Type B pancreatic cell (in vitro differentiated cells): ENCODE data around the gene FAM13A. TPM values are rescaled to one million over a fixed set of nuclear protein-coding genes. Genes with fewer than 3 reads are reported as not detected.

Source experiments
- DNase-seq: peaks from one replicate; pipeline ENCODE4 v3.0.0; 2021; ENCODE audit warnings: mixed read lengths; ENCODE audit not compliant: unreplicated experiment; ENCODE audit errors: extremely low spot score
- H3K27ac Mint-ChIP-seq: 2 replicates; pipeline ENCODE4 v1.8.0; 2021; ENCODE audit warnings: mild to moderate bottlenecking, mixed read lengths
- H3K27me3 Mint-ChIP-seq: 2 replicates; pipeline ENCODE4 v1.8.0; 2021; ENCODE audit warnings: mixed read lengths
- H3K36me3 Mint-ChIP-seq: 2 replicates; pipeline ENCODE4 v1.8.0; 2021; ENCODE audit warnings: mixed read lengths
- H3K4me1 Mint-ChIP-seq: one replicate; pipeline ENCODE4 v1.8.0; 2021; ENCODE audit warnings: mixed read lengths; ENCODE audit not compliant: unreplicated experiment
- H3K4me3 Mint-ChIP-seq: 2 replicates; pipeline ENCODE4 v1.8.0; 2021; ENCODE audit warnings: mild to moderate bottlenecking, mixed read lengths
- H3K9me3 Mint-ChIP-seq: 2 replicates; pipeline ENCODE4 v1.8.0; 2021; ENCODE audit warnings: mixed read lengths
- CTCF ChIP-seq: fragments of 200-600 bp; sonication (generic); conservative IDR thresholded peaks from 2 replicates; pipeline ENCODE4 v1.5.0; 2021; ENCODE audit warnings: antibody characterized with exemption, mild to moderate bottlenecking
- total RNA-seq: library from RNA; stranded (reverse); gene quantifications from 2 replicates; pipeline ENCODE4 v1.2.1, GENCODE V29; 2021; ENCODE audit warnings: low replicate concordance

Gene FAM13A
- total RNA-seq, 1 donor from 2014 or later, result 29.5 TPM

DNA sequence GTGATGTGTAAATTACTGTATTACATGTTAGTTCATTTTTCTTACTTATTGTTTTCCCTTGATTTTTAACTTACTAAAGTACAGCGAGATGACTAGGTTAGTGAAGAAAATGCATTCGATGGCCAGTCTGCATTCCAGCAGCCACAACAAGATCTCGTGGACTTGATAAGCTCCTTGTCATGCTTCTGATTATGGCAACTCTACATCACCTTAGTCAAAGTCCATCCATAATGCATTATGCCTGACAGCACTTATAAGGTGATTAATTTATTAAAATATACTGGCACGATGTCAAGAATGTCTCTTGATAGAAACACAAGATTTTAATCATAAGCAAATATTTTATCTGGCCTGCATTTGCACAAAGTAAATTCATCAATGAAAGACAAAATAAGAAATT is 249.5 kb downstream of the FAM13A start:
- Mint-ChIP-seq H3K9me3 (no peaks in the 10 kb centered on the region), H3K27ac (peak overlapping the region; percentile 56), H3K4me1 (peaks cover 27% of the 10 kb centered on the region), H3K4me3 (peak overlapping the region; percentile 39), H3K36me3 (peaks cover 4% of the 10 kb centered on the region), H3K27me3 (no peaks in the 10 kb centered on the region)
- TF ChIP-seq CTCF, result no peak
- no peak for DNase-seq

- no peak overlapping the region for H3K4me3 Mint-ChIP-seq
- TF ChIP-seq CTCF, result no peak
- no peaks in the 10 kb centered on the region for H3K27me3 Mint-ChIP-seq
- H3K36me3 Mint-ChIP-seq, result peaks cover 4% of the 10 kb centered on the region
- H3K27ac Mint-ChIP-seq, result no peak overlapping the region
- H3K4me1 Mint-ChIP-seq, result peaks cover 10% of the 10 kb centered on the region
- H3K9me3 Mint-ChIP-seq, result no peaks in the 10 kb centered on the region
- DNase-seq, result no peak
Measured at GRCh38 chr4:88804234-88804633, 252.8 kb downstream of the FAM13A start.

DNA sequence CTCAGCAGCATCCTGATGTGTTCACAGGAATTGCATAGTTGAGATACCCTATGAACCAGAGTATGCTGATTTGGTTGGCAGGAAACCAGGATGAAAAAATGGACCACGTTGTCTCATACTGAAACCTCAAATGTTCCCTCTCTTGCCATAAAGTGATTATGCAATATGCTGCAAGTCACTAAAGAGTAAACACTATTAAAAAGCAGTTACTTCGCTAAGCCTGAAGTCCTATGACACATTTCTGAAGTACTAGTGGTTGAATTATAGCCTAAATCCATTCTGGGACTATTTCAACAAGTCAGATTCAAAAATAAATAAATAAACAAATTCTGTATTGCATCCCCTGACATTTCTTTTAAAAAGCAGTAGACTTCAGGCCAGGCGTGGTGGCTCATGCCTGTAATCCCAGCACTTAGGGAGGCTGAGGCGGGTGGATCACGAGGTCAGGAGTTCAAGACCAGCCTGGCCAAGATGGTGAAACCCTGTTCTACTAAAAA is 253.3 kb downstream of the FAM13A start:
- Mint-ChIP-seq H3K27me3 (no peaks in the 10 kb centered on the region), H3K4me1 (peaks cover 8% of the 10 kb centered on the region), H3K36me3 (peaks cover 5% of the 10 kb centered on the region), H3K27ac (no peak overlapping the region), H3K9me3 (no peaks in the 10 kb centered on the region), H3K4me3 (no peak overlapping the region)
- DNase-seq, result no peak
- TF ChIP-seq CTCF, result no peak

- peaks cover 7% of the 10 kb centered on the region for H3K4me1 Mint-ChIP-seq
- peaks cover 11% of the 10 kb centered on the region for H3K36me3 Mint-ChIP-seq
- DNase-seq, result no peak
- TF ChIP-seq CTCF, result no peak
- H3K27ac Mint-ChIP-seq, result no peak overlapping the region
- no peaks in the 10 kb centered on the region for H3K27me3 Mint-ChIP-seq
- no peak overlapping the region for H3K4me3 Mint-ChIP-seq
- H3K9me3 Mint-ChIP-seq, result peaks cover under 1% of the 10 kb centered on the region
Measured at GRCh38 chr4:88802585-88803286, 254.2 kb downstream of the FAM13A start.

GRCh38 chr4:88802138-88802537 is 254.8 kb downstream of the FAM13A start:
- H3K9me3 Mint-ChIP-seq, result peaks cover 4% of the 10 kb centered on the region
- H3K4me1 Mint-ChIP-seq, result peaks cover under 1% of the 10 kb centered on the region
- peaks cover 17% of the 10 kb centered on the region for H3K36me3 Mint-ChIP-seq
- TF ChIP-seq CTCF, result no peak
- no peak for DNase-seq
- no peaks in the 10 kb centered on the region for H3K27me3 Mint-ChIP-seq
- H3K27ac Mint-ChIP-seq, result no peak overlapping the region
- H3K4me3 Mint-ChIP-seq, result no peak overlapping the region
